Measurements from ENCODE around the gene MRGPRE.

DNA sequence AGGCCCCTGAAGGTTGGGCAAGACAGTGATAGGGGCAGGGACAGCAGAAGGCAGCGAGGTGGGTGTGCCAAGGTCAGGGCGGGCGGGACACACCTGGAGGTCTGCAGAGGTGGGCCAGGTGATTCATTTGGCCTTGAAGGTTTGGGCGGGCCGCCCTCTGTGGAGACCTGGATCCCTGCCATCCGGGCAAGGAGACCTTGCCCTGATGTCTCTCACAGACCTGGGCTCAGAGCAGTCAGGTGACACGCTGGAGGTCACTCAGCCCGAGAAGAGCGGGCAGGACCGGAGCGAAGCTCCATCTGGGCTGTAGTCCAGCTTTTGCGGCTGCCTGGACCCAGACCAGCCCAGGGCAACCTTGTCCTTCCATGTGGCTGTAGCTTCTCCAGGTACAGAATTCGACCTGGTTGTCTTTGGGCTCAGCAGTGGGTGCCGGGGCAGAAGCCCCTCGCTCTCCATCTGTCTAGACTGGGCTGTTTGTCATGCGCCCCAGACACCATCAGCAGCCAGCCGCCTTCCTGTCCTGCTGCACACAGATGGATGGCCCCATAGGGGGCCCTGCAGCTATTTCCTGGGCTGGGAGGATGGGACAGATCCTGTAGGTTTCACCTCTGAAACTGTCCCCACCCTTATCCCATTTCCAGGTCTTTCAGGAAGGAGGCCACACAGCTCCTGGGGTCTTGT is 16.7 kb downstream of the MRGPRE start:
- no peak for TF ChIP-seq POLR2AphosphoS5 (IDR thresholded peaks at IDR 0.05; ENCODE audit: low read depth, low read length)
- TF ChIP-seq POLR2A (IDR thresholded peaks at IDR 0.05; ENCODE audit: low read depth, low read length) = no peak
- no peak for TF ChIP-seq POU2F2 (IDR thresholded peaks at IDR 0.05; ENCODE audit: low read depth, low read length)
